Transverse colon (tissue), 4 donors: ENCODE measurements around the gene BEX1. TPM values are rescaled to one million over a fixed set of nuclear protein-coding genes. Genes with fewer than 3 reads are reported as not detected.

Source experiments
- DNase-seq: peaks from one replicate; pipeline ENCODE4 v3.0.0-alpha.2; 2019
- H3K27ac ChIP-seq, 4 donors: fragments of 200-600 bp; sonication (generic); 2 replicates each; pipeline ENCODE4 v1.5.1; 2016 to 2018; ENCODE audit warnings: inconsistent platforms in 4 of 4
- H3K27me3 ChIP-seq: fragments of 200-600 bp; sonication (generic); 2 replicates; pipeline ENCODE4 v1.5.1; 2017; ENCODE audit warnings: inconsistent platforms
- H3K36me3 ChIP-seq, 4 donors: fragments of 200-600 bp; sonication (generic); 2 replicates each; pipeline ENCODE4 v1.5.1; 2017 to 2019; ENCODE audit warnings: inconsistent platforms in 4 of 4
- H3K4me1 ChIP-seq, 4 donors: fragments of 200-600 bp; sonication (generic); 2 replicates each; pipeline ENCODE4 v1.5.1; 2017 to 2020; ENCODE audit warnings: inconsistent platforms in 4 of 4
- H3K4me3 ChIP-seq, 4 donors: fragments of 200-600 bp; sonication (generic); 1 replicate in 1 of 4; 2 replicates in 3 of 4; pipeline versions ENCODE4 v1.5.1 to v1.6.1; 2017 to 2019; ENCODE audit warnings: inconsistent platforms in 4 of 4
- H3K9me3 ChIP-seq, 2 donors: fragments of 200-600 bp; sonication (generic); 2 replicates each; pipeline ENCODE4 v1.5.1; 2017 to 2019; ENCODE audit warnings: inconsistent platforms in 2 of 2
- EP300 ChIP-seq: sonication (generic); formaldehyde crosslinking; IDR thresholded peaks from one replicate; pipeline ENCODE4 v1.6.1; 2017; ENCODE audit warnings: antibody characterized with exemption, low read depth
- POLR2A ChIP-seq: fragments of 450-650 bp; IDR thresholded peaks from one replicate; pipeline ENCODE4 v1.6.1; 2016; ENCODE audit warnings: antibody characterized with exemption, mild to moderate bottlenecking, moderate library complexity
- POLR2AphosphoS5 ChIP-seq, 3 donors: sonication (generic); formaldehyde crosslinking; IDR thresholded peaks; one replicate each; pipeline ENCODE4 v1.6.1; 2016; ENCODE audit warnings: antibody characterized with exemption in 3 of 3
- WGBS, 2 donors: methylation state at CpG; one replicate each; pipeline ENCODE4 v1.1.5; 2018; ENCODE audit warnings: low coverage in 1 of 2; 5-methylcytosine and 5-hydroxymethylcytosine counted together
- in situ Hi-C, 4 donors: fragments of 200-750 bp; cut with MboI; loops; one replicate each; pipeline versions ENCODE4 v1.15.0 to v1.15.1; 2017; ENCODE audit warnings: low sequenced_read_pairs in 3 of 4, low pct_ligation_motif_present in 1 of 4, low pct_unique_long_range_greater_than_20kb in 1 of 4
- intact Hi-C: fragments of 100-400 bp; cut with DNase I; formaldehyde crosslinking; loops from one replicate; pipeline ENCODE4 v1.15.1; 2023; ENCODE audit warnings: low total_unique reads
- total RNA-seq, 4 donors: library from RNA; depleted of rRNA; stranded (reverse); fragments of >200 nt; gene quantifications; one replicate each; pipeline ENCODE4 v1.1.0, GENCODE V29; 2016
- TF ChIP-seq, protein P1 (sequence below), 5 experiments: fragments of 200-600 bp in 3 of 5; fragments of 450-650 bp in 2 of 5; sonication (generic) in 3 of 5; IDR thresholded peaks; 1 replicate in 2 of 5; 2 replicates in 3 of 5; pipeline ENCODE4 v1.5.1; 2016 to 2017; ENCODE audit warnings: antibody characterized with exemption in 5 of 5, inconsistent platforms in 3 of 5, mild to moderate bottlenecking in 2 of 5, moderate library complexity in 1 of 5

The BEX1 gene
- total RNA-seq, 4 donors from 2014 or later = 3.0 to 3.3 TPM; not detected in 2

DNA sequence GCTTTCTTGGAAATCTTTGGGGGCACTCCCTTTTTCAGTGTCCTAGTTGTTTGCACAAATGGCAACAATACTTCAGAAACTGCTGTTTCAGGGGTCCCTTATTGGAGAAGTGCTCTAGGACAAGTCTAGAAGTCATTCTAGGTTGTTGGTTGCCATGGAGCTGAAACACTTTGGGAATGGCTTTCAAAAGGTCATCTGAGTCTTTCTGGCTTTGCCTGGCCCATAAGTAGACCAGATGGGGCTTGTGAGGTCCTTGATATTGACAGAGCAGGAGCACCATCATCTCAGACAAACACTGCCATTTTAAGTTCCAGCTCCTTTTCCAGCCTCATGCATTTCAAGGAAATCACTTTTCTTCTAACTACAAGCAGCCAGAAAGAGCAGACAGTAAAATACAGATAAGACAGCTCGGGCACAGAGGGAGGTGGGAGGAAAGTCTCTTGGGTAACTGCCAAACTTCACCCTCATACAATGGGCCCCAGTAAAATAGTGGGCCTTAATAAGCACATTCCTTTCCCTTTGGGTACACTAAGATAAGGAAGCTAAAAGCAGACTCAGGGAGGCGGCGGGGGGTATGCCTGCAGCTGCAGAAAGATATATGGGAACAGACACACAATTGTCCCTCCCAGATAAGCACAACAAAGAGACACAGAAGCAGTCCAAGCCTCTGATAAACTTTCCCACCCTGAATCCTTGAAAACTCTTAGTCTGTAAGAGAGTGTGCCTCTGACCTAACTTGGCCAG is 37.5 kb upstream of the BEX1 start:
- no peak overlapping the region for H3K27ac ChIP-seq
- DNase-seq = no peak
- WGBS, 2 donors = 37% methylated on average over 3 of the region's 3 CpGs; no CpG with 5 or more reads in 1 of the 2 donors
- no peaks in the 10 kb centered on the region for H3K4me1 ChIP-seq
- no peak overlapping the region for H3K4me3 ChIP-seq
- in situ Hi-C loops = no loop called here
- H3K36me3 ChIP-seq = no peaks in the 10 kb centered on the region
- H3K27me3 ChIP-seq = no peaks in the 10 kb centered on the region
- no peaks in the 10 kb centered on the region for H3K9me3 ChIP-seq
- TF ChIP-seq POLR2AphosphoS5 (IDR thresholded peaks at IDR 0.05) = no peak
- TF ChIP-seq EP300 = no peak
- no peak for TF ChIP-seq POLR2A
- TF ChIP-seq, protein P1, sequence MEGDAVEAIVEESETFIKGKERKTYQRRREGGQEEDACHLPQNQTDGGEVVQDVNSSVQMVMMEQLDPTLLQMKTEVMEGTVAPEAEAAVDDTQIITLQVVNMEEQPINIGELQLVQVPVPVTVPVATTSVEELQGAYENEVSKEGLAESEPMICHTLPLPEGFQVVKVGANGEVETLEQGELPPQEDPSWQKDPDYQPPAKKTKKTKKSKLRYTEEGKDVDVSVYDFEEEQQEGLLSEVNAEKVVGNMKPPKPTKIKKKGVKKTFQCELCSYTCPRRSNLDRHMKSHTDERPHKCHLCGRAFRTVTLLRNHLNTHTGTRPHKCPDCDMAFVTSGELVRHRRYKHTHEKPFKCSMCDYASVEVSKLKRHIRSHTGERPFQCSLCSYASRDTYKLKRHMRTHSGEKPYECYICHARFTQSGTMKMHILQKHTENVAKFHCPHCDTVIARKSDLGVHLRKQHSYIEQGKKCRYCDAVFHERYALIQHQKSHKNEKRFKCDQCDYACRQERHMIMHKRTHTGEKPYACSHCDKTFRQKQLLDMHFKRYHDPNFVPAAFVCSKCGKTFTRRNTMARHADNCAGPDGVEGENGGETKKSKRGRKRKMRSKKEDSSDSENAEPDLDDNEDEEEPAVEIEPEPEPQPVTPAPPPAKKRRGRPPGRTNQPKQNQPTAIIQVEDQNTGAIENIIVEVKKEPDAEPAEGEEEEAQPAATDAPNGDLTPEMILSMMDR (IDR thresholded peaks at IDR 0.05) = no peak
- intact Hi-C loops = no loop called here

DNA sequence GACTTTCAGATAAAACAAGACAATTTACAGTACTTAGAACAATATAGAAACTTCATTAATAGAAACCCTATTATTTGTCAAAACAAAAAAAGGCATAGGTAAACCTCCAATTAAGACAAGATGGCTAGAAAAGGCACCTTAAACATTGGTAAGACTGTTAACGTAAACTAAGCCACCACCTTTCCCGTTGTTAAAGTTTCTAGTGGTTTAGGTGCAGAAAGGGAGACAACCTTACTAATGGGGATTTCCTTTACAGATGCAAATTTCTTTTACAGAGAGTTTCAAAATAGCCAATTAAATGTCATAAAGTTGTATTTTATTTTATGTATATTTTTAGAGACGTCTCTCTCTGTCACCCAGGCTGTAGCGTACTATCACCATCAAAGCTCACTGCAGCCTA is 36.5 kb upstream of the BEX1 start:
- intact Hi-C loops (no loop called here), in situ Hi-C loops (no loop called here)
- Histone ChIP-seq H3K27me3 (no peaks in the 10 kb centered on the region), H3K9me3 (no peaks in the 10 kb centered on the region), H3K36me3 (no peaks in the 10 kb centered on the region), H3K4me1 (no peaks in the 10 kb centered on the region), H3K4me3 (no peak overlapping the region), H3K27ac (no peak overlapping the region)
- 75 to 85% methylated on average over 4 of the region's 4 CpGs for WGBS, 2 donors
- no peak for DNase-seq
- TF ChIP-seq POLR2AphosphoS5 (IDR thresholded peaks at IDR 0.05) = no peak

DNA sequence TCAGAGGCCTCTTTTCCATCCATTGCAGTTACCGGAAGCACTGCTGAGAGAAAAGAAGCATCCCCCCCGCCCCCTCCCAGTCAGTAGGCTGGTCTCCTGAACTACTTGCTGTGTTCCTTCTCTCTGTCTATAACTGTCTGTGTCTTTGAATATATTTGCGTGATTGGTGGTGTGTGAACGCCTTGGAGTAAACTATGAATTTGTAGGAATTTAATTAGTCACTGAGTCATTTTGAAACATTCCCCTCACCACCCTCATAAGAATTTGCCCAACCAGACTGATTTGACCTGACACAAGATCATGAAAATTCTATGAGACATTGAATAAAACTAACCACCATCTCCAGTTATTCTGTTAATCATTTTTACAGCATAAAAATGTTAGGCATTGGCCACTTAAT is 35.7 kb upstream of the BEX1 start:
- in situ Hi-C loops = no loop called here
- Histone ChIP-seq H3K27me3 (no peaks in the 10 kb centered on the region), H3K4me3 (no peak overlapping the region), H3K9me3 (no peaks in the 10 kb centered on the region), H3K36me3 (no peaks in the 10 kb centered on the region), H3K4me1 (no peaks in the 10 kb centered on the region), H3K27ac (no peak overlapping the region)
- TF ChIP-seq POLR2A (no peak), POLR2AphosphoS5 (IDR thresholded peaks at IDR 0.05) (no peak)
- DNase-seq = no peak
- WGBS, 2 donors = 69% methylated on average over 4 of the region's 4 CpGs; no CpG with 5 or more reads in 1 of the 2 donors
- intact Hi-C loops = no loop called here

DNA sequence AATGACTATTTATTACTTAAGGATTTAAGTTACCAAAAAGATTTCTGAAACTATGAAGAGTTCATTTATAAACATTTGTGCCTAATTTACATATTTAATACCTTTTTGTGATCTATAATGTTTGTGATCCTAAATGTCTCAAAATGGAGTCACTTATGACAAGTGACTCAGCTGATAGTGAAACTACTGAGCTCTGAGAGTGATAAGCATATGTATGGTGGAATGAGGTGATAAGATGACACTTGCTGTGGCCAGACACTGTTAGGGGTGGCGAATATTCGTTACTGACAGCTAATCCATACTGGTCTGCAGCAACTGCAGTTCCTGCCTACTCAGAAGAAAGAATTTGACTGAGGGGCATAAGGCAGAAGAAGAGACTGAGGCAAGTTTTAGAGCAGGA is 34.5 kb upstream of the BEX1 start:
- no peaks in the 10 kb centered on the region for H3K9me3 ChIP-seq
- H3K27me3 ChIP-seq = no peaks in the 10 kb centered on the region
- DNase-seq = no peak
- WGBS, 2 donors = 83 to 100% methylated on average over 1 to 2 of the region's 2 CpGs
- in situ Hi-C loops (no loop called here), intact Hi-C loops (no loop called here)
- TF ChIP-seq POLR2A = no peak
- TF ChIP-seq POLR2AphosphoS5 (IDR thresholded peaks at IDR 0.05) = no peak
- TF ChIP-seq, protein P1 (IDR thresholded peaks at IDR 0.05) = no peak
- H3K36me3 ChIP-seq = no peaks in the 10 kb centered on the region
- H3K4me1 ChIP-seq = no peaks in the 10 kb centered on the region
- H3K27ac ChIP-seq = no peak overlapping the region
- H3K4me3 ChIP-seq = no peak overlapping the region

DNA sequence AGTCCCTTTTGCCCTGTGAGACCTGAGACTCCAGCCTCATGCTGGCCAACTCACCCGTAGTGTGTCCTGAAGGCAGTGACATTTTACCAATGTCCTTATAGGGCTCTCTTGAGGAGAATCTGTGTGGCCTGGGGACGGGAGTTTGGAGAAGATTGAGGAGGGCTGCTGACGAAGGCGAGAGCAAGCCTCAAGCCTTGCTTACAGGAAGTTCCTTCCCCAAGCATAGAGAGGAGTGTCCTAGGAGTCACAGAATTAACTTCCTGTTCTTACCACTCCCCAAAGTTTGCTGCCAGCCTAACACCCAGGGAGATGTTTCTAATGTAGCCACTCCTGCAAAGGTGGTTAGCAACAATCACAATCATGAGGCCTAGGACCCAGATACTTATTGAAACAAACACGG is 29.0 kb upstream of the BEX1 start, which contains the start of gene NXF3:
TSS of gene NXF3 (minus strand) at position 202 of the 400 bp plus-strand sequence. CDS start at position 82, 120 bp downstream.
- no peak within 1 kb of the TSS for H3K27ac ChIP-seq

More for the DNA sequence above, 29.0 kb upstream of the BEX1 start, which contains the start of gene NXF3:
- Histone ChIP-seq H3K27me3 (no peaks in the 10 kb centered on the region), H3K4me3 (no peak within 1 kb of the TSS), H3K4me1 (no peaks in the 10 kb centered on the region), H3K36me3 (no peaks in the 10 kb centered on the region), H3K9me3 (no peaks in the 10 kb centered on the region)
- intact Hi-C loops = no loop called here
- in situ Hi-C loops = no loop called here
- DNase-seq = no peak
- 71% methylated on average over 5 of the region's 5 CpGs; no CpG with 5 or more reads in 1 of the 2 donors for WGBS, 2 donors
- TF ChIP-seq POLR2A = no peak
